Smooth muscle cell (in vitro differentiated cells): ENCODE data around the gene SPDYE4. TPM values are rescaled to one million over a fixed set of nuclear protein-coding genes. Genes with fewer than 3 reads are reported as not detected.

ENCODE experiments used
- DNase-seq: peaks from one replicate; lab custom pipeline; 2025; ENCODE audit not compliant: unreplicated experiment; lab: John Stamatoyannopoulos, UW
- H2AFZ ChIP-seq: fragments of 200-600 bp; sonication (generic); 2 replicates; pipeline ENCODE4 v1.6.0; 2016; ENCODE audit warnings: antibody characterized with exemption, low read depth, mild to moderate bottlenecking
- H3F3A ChIP-seq: fragments of 200-600 bp; sonication (generic); 2 replicates; pipeline ENCODE4 v1.6.0; 2017; ENCODE audit warnings: antibody characterized with exemption, low read depth
- H3K27ac ChIP-seq: fragments of 200-600 bp; sonication (generic); 2 replicates; pipeline ENCODE4 v1.5.1; 2016; ENCODE audit warnings: low read depth, mild to moderate bottlenecking
- H3K27me3 ChIP-seq: fragments of 200-600 bp; sonication (generic); 2 replicates; pipeline ENCODE4 v1.6.1; 2016; ENCODE audit warnings: low read depth, mild to moderate bottlenecking
- H3K36me3 ChIP-seq: fragments of 200-600 bp; sonication (generic); 2 replicates; pipeline ENCODE4 v1.5.1; 2016; ENCODE audit warnings: low read depth
- H3K4me1 ChIP-seq: fragments of 200-600 bp; sonication (generic); 2 replicates; pipeline ENCODE4 v1.5.1; 2016; ENCODE audit warnings: low read depth
- H3K4me2 ChIP-seq: fragments of 200-600 bp; sonication (generic); 2 replicates; pipeline ENCODE4 v1.6.0; 2016; ENCODE audit warnings: mild to moderate bottlenecking
- H3K4me3 ChIP-seq: fragments of 200-600 bp; sonication (generic); 2 replicates; pipeline ENCODE4 v1.5.1; 2016; ENCODE audit warnings: mild to moderate bottlenecking
- H3K79me2 ChIP-seq: fragments of 200-600 bp; sonication (generic); 2 replicates; pipeline ENCODE4 v1.6.0; 2016; ENCODE audit warnings: low read depth, mild to moderate bottlenecking
- H3K9ac ChIP-seq: fragments of 200-600 bp; sonication (generic); 2 replicates; pipeline ENCODE4 v1.6.0; 2016; ENCODE audit warnings: low read depth
- H3K9me3 ChIP-seq: fragments of 200-600 bp; sonication (generic); replicated peaks from 2 replicates; pipeline ENCODE4 v1.5.1; 2016; ENCODE audit warnings: low read depth
- H4K20me1 ChIP-seq: fragments of 200-600 bp; sonication (generic); 2 replicates; pipeline ENCODE4 v1.6.0; 2016; ENCODE audit warnings: low read depth
- CTCF ChIP-seq: fragments of 200-600 bp; sonication (generic); IDR thresholded peaks from 2 replicates; pipeline ENCODE4 v1.5.1; 2017; ENCODE audit warnings: borderline replicate concordance, mild to moderate bottlenecking, antibody characterized with exemption; ENCODE audit not compliant: insufficient read depth, poor library complexity, severe bottlenecking
- WGBS: methylation state at CpG from one replicate; pipeline ENCODE4 v1.1.7; 2016; ENCODE audit warnings: low lambda C conversion rate; 5-methylcytosine and 5-hydroxymethylcytosine counted together
- polyA plus RNA-seq: library from polyadenylated mRNA; unstranded; fragments of >200 nt; fragmentation: Nextera tagmentation; extraction: Ambion mirVana; gene quantifications from 2 replicates; pipeline ENCODE4 v1.2.1, GENCODE V29; 2016
- total RNA-seq: library from RNA; depleted of rRNA; stranded (reverse); fragments of >200 nt; gene quantifications from 2 replicates; pipeline ENCODE4 v1.2.3, GENCODE V29; 2014

Gene SPDYE4
- total and polyA plus RNA-seq, 2 experiments from 2014 or later = not detected

- TF ChIP-seq CTCF = no peak
- no peak overlapping the region for H3K4me2 ChIP-seq
- DNase-seq = no peak
- no peaks in the 10 kb centered on the region for H3K9me3 ChIP-seq
- no peaks in the 10 kb centered on the region for H3K79me2 ChIP-seq
- H3K9ac ChIP-seq = no peak overlapping the region
- H3F3A ChIP-seq = no peaks in the 10 kb centered on the region
- H3K27me3 ChIP-seq = no peaks in the 10 kb centered on the region
- H3K27ac ChIP-seq = no peak overlapping the region
- H3K4me3 ChIP-seq = no peak overlapping the region
- H2AFZ ChIP-seq = no peak overlapping the region
- H3K4me1 ChIP-seq = no peaks in the 10 kb centered on the region
- no peaks in the 10 kb centered on the region for H4K20me1 ChIP-seq
- H3K36me3 ChIP-seq = no peaks in the 10 kb centered on the region
Observed at GRCh38 chr17:8776248-8776647, 17.9 kb upstream of the SPDYE4 start.

GRCh38 chr17:8766731-8767130 is 8.4 kb upstream of the SPDYE4 start:
- no peak overlapping the region for H3K4me3 ChIP-seq
- WGBS = 100% methylated on average over 2 of the region's 2 CpGs
- no peaks in the 10 kb centered on the region for H4K20me1 ChIP-seq
- no peak overlapping the region for H3K27ac ChIP-seq
- H3K9me3 ChIP-seq = no peaks in the 10 kb centered on the region
- H3K27me3 ChIP-seq = no peaks in the 10 kb centered on the region
- no peaks in the 10 kb centered on the region for H3F3A ChIP-seq
- H3K9ac ChIP-seq = no peak overlapping the region
- no peaks in the 10 kb centered on the region for H3K4me1 ChIP-seq
- no peak overlapping the region for H2AFZ ChIP-seq
- TF ChIP-seq CTCF = no peak
- H3K36me3 ChIP-seq = no peaks in the 10 kb centered on the region
- no peak for DNase-seq
- H3K79me2 ChIP-seq = no peaks in the 10 kb centered on the region
- no peak overlapping the region for H3K4me2 ChIP-seq

GRCh38 chr17:8762012-8762411 is 3.7 kb upstream of the SPDYE4 start:
- no peaks in the 10 kb centered on the region for H3K79me2 ChIP-seq
- H3F3A ChIP-seq = no peaks in the 10 kb centered on the region
- H3K9me3 ChIP-seq = no peaks in the 10 kb centered on the region
- H2AFZ ChIP-seq = no peak overlapping the region
- H3K36me3 ChIP-seq = no peaks in the 10 kb centered on the region
- no peak overlapping the region for H3K4me2 ChIP-seq
- no peak overlapping the region for H3K27ac ChIP-seq
- H3K4me1 ChIP-seq = no peaks in the 10 kb centered on the region
- H3K27me3 ChIP-seq = no peaks in the 10 kb centered on the region
- no peak overlapping the region for H3K9ac ChIP-seq
- no peaks in the 10 kb centered on the region for H4K20me1 ChIP-seq
- no peak for DNase-seq
- no peak overlapping the region for H3K4me3 ChIP-seq
- no peak for TF ChIP-seq CTCF
- 92% methylated on average over 8 of the region's 8 CpGs for WGBS

- WGBS = 97% methylated on average over 13 of the region's 13 CpGs
- no peak overlapping the region for H3K9ac ChIP-seq
- H3K4me3 ChIP-seq = no peak overlapping the region
- H3K36me3 ChIP-seq = no peaks in the 10 kb centered on the region
- H3F3A ChIP-seq = no peaks in the 10 kb centered on the region
- DNase-seq = no peak
- H4K20me1 ChIP-seq = no peaks in the 10 kb centered on the region
- no peaks in the 10 kb centered on the region for H3K4me1 ChIP-seq
- H3K4me2 ChIP-seq = no peak overlapping the region
- no peak overlapping the region for H2AFZ ChIP-seq
- H3K27ac ChIP-seq = no peak overlapping the region
- TF ChIP-seq CTCF = no peak
- no peaks in the 10 kb centered on the region for H3K27me3 ChIP-seq
- H3K79me2 ChIP-seq = no peaks in the 10 kb centered on the region
- H3K9me3 ChIP-seq = no peaks in the 10 kb centered on the region
Observed at GRCh38 chr17:8757189-8757588, 1.2 kb downstream of the SPDYE4 start.
